ENCODE data around the gene CAV2. TPM values are rescaled to one million over a fixed set of nuclear protein-coding genes. Genes with fewer than 3 reads are reported as not detected.

Gene CAV2
- total RNA-seq, 2 donors from 2014 or later: 23.2 to 49.6 TPM

DNA sequence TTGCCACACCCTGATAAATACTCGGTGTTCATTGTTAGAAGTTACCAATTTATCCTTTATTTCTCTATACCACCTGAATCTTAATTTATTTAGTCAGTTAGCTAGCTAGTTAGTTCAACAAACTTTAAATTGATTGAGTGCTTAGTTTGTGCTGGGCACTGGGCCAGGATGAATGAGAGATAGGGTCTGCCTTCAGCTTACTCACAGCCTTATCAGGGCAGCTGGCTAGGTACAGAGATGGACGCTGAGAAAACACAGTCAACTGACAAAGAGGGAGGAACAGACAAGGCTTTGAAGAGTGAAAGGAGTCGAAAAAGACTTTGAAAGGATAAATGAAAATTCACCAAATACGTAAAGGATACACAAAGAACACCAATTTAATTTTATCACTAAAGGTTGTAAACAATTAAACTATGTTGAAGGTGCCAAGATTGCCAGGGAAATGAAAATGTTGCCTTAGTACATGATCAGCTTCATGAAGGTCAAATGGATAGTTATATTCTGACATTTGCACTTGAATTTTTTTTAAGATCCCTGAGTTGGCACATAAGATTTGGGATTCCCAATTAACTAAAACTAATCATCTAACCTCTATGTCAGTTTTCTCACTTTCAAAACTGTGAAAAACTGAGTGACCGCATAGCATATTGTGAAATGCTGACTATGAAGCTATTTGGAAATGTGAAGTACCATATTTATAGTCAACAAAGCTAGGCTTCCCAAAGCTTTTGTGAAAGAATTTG is 2.1 kb downstream of the CAV2 start:
- intact Hi-C loops (cut with DNase I): no loop called here
- H3K27ac ChIP-seq: peak overlapping the region; percentile 84 to 89
- H3K9me3 ChIP-seq: no peaks in the 10 kb centered on the region
- TF ChIP-seq POLR2AphosphoS5 (IDR thresholded peaks at IDR 0.05): no peak
- peak overlapping the region in 1 of 2 donors; percentile 53 for H3K4me3 ChIP-seq
- no peaks in the 10 kb centered on the region for H3K36me3 ChIP-seq
- no peaks in the 10 kb centered on the region for H3K4me1 ChIP-seq (replicated peaks)
- no peaks in the 10 kb centered on the region for H3K27me3 ChIP-seq (replicated peaks; ENCODE audit: insufficient read depth)
- DNase-seq (ENCODE audit: low spot score): no peak
- WGBS: 50% methylated on average over 5 of the region's 5 CpGs

DNA sequence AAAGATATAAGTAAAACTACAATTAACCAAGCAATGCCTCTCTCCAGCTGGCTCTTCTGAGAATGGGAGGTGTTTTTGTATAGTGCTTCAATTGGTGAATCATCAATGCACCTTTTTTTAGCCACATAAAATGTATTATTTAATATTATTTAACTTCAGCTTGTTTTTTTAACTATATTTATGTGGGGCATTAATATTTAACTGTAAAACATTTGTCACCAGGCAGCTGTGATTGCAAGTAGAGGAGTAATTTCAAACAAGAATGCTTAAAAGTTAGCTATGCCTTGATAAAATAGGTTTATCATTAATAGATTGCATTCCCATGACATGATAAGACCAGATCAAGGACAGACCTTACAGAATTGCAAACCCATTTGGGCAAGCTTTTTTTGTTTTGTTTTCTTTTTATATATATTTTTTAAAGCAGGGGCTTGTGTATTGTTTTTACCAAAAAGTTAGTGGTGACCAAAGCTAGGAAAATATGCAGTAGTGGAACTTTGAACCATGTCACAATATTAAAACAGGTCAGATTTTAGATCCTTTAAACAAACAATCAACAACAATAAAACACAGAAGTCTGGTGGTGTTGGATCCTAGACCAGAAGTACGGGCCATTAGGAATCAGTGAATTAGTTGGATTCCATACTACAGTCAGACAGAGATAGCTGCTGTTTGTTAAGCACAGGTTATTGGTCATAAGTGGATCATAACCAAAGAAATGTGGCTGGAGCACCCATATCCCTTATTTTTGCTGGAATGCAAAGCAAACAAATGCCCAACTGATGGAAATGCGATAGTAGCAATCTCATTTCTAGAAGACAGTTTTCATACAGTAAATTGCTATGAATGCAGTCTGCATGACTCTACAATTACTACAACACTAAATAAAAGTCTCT is 2.9 kb downstream of the CAV2 start:
- Histone ChIP-seq H3K4me1 (replicated peaks) (no peaks in the 10 kb centered on the region), H3K9me3 (no peaks in the 10 kb centered on the region), H3K4me3 (no peak overlapping the region), H3K27me3 (replicated peaks; ENCODE audit: insufficient read depth) (no peaks in the 10 kb centered on the region), H3K27ac (peak overlapping the region in 1 of 2 donors; percentile 84), H3K36me3 (no peaks in the 10 kb centered on the region)
- 87% methylated on average over 2 of the region's 2 CpGs for WGBS
- intact Hi-C loops (cut with DNase I): no loop called here
- TF ChIP-seq, protein P1, sequence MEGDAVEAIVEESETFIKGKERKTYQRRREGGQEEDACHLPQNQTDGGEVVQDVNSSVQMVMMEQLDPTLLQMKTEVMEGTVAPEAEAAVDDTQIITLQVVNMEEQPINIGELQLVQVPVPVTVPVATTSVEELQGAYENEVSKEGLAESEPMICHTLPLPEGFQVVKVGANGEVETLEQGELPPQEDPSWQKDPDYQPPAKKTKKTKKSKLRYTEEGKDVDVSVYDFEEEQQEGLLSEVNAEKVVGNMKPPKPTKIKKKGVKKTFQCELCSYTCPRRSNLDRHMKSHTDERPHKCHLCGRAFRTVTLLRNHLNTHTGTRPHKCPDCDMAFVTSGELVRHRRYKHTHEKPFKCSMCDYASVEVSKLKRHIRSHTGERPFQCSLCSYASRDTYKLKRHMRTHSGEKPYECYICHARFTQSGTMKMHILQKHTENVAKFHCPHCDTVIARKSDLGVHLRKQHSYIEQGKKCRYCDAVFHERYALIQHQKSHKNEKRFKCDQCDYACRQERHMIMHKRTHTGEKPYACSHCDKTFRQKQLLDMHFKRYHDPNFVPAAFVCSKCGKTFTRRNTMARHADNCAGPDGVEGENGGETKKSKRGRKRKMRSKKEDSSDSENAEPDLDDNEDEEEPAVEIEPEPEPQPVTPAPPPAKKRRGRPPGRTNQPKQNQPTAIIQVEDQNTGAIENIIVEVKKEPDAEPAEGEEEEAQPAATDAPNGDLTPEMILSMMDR (IDR thresholded peaks at IDR 0.05): no peak
- TF ChIP-seq POLR2A (IDR thresholded peaks at IDR 0.05): no peak
- no peak for TF ChIP-seq POLR2AphosphoS5 (IDR thresholded peaks at IDR 0.05)
- DNase-seq (ENCODE audit: low spot score): no peak

DNA sequence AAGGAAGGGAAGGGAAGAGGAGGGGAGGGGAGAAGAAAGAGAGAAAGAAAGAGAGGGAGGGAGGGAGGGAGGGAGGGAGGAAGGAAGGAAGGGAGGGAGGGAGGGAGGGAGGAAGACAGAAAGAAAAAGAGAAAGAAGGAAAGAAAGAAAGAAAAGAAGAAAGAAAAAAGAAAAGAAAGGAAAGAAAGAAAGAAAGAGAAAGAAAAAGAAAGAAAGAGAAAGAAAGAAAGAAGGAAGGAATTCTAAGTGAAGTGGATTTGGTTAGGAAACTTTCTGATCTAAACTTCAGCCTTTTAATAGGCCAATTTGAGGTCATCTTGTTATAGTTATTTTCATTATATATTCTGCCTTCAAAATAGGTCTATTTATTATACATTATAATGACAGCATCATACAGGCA is 4.3 kb downstream of the CAV2 start:
- DNase-seq (ENCODE audit: low spot score): no peak
- Histone ChIP-seq H3K36me3 (no peaks in the 10 kb centered on the region), H3K27me3 (replicated peaks; ENCODE audit: insufficient read depth) (no peaks in the 10 kb centered on the region), H3K27ac (peak overlapping the region in 1 of 2 donors; percentile 22), H3K9me3 (no peaks in the 10 kb centered on the region), H3K4me3 (no peak overlapping the region), H3K4me1 (replicated peaks) (no peaks in the 10 kb centered on the region)
- intact Hi-C loops (cut with DNase I): no loop called here
- no peak for TF ChIP-seq POLR2AphosphoS5 (IDR thresholded peaks at IDR 0.05)
- TF ChIP-seq, protein P1 (IDR thresholded peaks at IDR 0.05): no peak

DNA sequence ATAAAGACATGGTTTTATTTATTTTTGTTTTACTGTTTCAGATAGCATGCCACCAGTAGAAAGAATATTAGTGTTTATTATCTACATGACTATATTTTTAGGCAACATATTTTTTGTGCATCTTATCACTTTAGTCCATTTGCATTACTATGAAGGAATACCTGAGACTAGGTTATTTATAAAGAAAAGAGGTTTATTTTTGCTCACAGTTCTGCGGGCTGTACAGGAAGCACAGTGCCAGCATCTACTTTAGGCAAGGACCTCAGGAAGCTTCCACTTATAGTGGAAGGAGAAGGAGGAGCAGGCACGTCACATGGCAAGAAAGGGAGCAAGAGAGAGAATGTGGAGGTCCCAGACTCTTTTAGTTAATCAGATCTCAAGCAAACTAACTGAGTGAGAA is 5.7 kb downstream of the CAV2 start:
- Histone ChIP-seq H3K27me3 (replicated peaks; ENCODE audit: insufficient read depth) (no peaks in the 10 kb centered on the region), H3K27ac (no peak overlapping the region), H3K9me3 (no peaks in the 10 kb centered on the region), H3K36me3 (no peaks in the 10 kb centered on the region), H3K4me3 (no peak overlapping the region), H3K4me1 (replicated peaks) (no peaks in the 10 kb centered on the region)
- WGBS: 47% methylated on average over 2 of the region's 2 CpGs
- TF ChIP-seq, protein P1 (IDR thresholded peaks at IDR 0.05): no peak
- no peak for TF ChIP-seq POLR2A (IDR thresholded peaks at IDR 0.05)
- TF ChIP-seq POLR2AphosphoS5 (IDR thresholded peaks at IDR 0.05): no peak
- DNase-seq (ENCODE audit: low spot score): no peak
- intact Hi-C loops (cut with DNase I): no loop called here

DNA sequence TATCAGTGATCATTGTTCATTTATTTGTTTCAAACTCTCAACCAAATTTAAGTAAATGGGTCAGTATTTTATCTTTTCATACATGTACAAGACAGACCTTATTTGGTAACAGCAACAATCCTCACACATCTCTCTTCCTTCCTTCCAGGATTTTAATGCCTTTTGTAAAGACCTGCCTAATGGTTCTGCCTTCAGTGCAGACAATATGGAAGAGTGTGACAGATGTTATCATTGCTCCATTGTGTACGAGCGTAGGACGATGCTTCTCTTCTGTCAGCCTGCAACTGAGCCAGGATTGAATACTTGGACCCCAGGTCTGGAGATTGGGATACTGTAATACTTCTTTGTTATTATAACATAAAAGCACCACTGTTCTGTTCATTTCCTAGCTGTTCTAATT is 6.3 kb downstream of the CAV2 start:
- intact Hi-C loops (cut with DNase I): no loop called here
- Histone ChIP-seq H3K27ac (no peak overlapping the region), H3K36me3 (no peaks in the 10 kb centered on the region), H3K9me3 (no peaks in the 10 kb centered on the region), H3K4me3 (no peak overlapping the region), H3K27me3 (replicated peaks; ENCODE audit: insufficient read depth) (no peaks in the 10 kb centered on the region), H3K4me1 (replicated peaks) (no peaks in the 10 kb centered on the region)
- 58% methylated on average over 3 of the region's 3 CpGs for WGBS
- TF ChIP-seq, protein P1 (IDR thresholded peaks at IDR 0.05): no peak
- TF ChIP-seq POLR2A (IDR thresholded peaks at IDR 0.05) (no peak), POLR2AphosphoS5 (IDR thresholded peaks at IDR 0.05) (no peak)
- DNase-seq (ENCODE audit: low spot score): no peak
